GM18505 (cell line): Measurements from ENCODE around the gene CTIF.
A peak's percentile ranks its signal among the peaks of the same experiment; 100 is the strongest.

Source experiments
- ATAC-seq: cut with Tn5 transposase; IDR thresholded peaks from one replicate; pipeline ENCODE4 v1.9.1; 2021; ENCODE audit not compliant: unreplicated experiment
- POLR2A ChIP-seq: IDR thresholded peaks from 4 replicates; pipeline ENCODE4 v1.6.1; 2011; ENCODE audit warnings: borderline replicate concordance; ENCODE audit not compliant: insufficient read depth, insufficient read length; ENCODE audit errors: extremely low read depth

The CTIF gene

DNA sequence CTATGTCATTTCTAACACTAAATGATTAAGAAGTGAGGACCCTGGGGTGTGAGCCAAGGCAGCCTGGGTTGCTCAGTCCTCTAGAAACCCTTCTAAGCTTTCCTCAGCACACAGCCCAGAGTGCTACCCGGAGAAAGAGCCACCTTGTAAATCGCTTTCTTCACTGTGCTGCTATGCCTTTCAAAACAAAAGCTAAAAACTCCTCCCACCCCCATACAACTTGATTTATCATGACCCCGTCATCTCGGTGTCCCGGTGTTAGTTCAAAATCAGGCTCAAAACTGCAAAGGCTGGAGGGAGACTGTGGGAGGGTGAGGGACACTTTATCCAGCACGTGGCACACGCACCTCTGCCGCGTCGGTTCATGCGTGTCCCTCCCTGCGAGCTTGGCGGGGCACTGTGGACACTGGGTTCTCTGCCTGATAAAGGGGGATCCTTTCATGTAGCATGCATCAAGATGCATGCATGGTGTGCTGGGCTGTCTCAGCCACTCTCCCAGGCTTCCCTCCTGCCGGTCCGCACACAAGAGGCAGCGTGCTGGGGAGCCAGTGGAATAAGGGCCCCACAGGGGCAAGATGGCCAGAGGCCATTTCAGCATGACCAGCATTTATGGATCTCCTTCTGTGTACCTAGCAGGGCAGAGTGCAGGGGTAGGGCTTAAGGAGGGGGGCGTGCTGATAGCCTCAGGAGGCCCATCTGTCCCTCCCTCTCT is 241.5 kb downstream of the CTIF start:
- TF ChIP-seq POLR2A = no peak
- ATAC-seq = no peak

DNA sequence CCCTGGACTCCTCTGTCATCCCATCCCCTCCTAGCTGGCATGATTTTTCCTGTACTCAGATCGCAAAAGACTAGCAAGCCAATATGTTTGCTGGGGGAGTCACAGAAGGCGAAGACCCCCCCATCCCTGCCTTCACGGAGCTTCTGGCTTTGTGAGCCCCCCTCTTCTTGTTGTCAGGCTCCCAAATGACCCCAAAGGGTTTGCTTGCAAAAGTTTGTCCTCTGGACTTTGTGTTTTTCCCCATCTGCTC is 242.0 kb downstream of the CTIF start:
- TF ChIP-seq POLR2A = no peak
- no peak for ATAC-seq

GRCh38 chr18:48781163-48781987 is 242.5 kb downstream of the CTIF start:
- ATAC-seq = no peak
- no peak for TF ChIP-seq POLR2A

- no peak for TF ChIP-seq POLR2A
- no peak for ATAC-seq
These were observed 243.1 kb downstream of the CTIF start for GRCh38 chr18:48781988-48782363.

GRCh38 chr18:48782381-48782861 is 243.6 kb downstream of the CTIF start:
- ATAC-seq = no peak
- TF ChIP-seq POLR2A = no peak

GRCh38 chr18:48783616-48784520 is 245.0 kb downstream of the CTIF start:
- no peak for ATAC-seq
- no peak for TF ChIP-seq POLR2A

GRCh38 chr18:48784656-48785055 is 245.8 kb downstream of the CTIF start:
- peak; percentile 24 for ATAC-seq
- TF ChIP-seq POLR2A = no peak

DNA sequence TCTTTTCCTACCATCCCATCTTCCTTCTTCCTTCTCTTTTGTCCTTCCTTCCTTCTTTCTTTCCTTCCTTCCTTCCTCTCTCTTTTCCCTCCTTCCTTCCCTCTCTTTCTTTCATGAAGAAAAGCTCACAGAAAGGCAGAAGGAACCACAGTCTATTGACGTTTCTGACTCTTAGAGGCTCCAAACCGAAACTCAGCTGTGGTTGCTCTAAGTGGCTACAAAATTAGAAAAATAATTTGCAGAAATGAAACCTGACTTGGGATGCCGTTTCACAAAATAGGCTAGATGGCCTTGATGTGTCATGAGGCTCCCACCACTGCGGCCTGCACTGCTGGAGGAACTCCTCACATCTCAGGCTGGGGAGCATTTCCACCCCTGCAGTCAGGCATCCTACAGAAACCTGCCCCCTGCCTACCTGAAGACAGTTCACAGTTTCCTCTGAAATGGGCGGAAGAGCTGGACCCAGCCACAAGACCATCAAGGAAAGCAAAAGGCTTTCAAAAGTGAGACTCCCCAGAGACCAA is 246.3 kb downstream of the CTIF start:
- peak; percentile 71 for ATAC-seq
- TF ChIP-seq POLR2A = no peak

DNA sequence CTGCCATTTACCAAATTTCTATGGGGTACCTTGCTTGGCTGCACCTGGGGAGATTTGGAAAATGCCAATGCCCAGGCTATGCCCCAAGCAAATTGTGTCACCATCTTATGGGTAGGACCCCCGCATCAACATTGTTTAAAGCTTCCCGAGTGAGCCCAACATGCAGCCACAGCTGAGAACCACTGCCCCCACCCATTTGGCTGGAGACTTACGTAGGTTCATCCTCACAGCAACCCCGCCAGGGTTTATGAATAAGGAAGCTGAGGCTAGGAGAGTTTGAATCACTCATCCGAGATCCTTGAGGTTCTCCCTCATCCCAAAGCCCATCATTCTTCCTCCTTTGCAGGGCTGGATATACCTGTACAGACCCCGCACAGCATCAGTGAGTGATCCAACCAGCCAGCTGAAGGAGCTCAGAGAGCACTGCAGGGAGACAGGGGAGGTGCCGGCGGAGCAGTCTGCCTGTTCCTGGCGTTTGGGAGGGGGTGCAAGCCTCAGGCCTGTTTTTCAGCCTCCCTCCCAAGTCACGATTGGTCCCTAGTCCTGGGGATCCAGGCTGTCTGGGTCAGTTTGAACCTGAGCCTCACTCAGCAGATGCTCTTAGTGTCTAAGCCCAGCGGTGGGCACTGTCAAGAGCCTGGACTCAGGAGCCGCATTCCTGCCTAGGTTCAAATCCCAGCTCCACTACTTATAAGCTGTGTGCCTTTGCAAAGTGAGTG is 247.1 kb downstream of the CTIF start:
- no peak for ATAC-seq

DNA sequence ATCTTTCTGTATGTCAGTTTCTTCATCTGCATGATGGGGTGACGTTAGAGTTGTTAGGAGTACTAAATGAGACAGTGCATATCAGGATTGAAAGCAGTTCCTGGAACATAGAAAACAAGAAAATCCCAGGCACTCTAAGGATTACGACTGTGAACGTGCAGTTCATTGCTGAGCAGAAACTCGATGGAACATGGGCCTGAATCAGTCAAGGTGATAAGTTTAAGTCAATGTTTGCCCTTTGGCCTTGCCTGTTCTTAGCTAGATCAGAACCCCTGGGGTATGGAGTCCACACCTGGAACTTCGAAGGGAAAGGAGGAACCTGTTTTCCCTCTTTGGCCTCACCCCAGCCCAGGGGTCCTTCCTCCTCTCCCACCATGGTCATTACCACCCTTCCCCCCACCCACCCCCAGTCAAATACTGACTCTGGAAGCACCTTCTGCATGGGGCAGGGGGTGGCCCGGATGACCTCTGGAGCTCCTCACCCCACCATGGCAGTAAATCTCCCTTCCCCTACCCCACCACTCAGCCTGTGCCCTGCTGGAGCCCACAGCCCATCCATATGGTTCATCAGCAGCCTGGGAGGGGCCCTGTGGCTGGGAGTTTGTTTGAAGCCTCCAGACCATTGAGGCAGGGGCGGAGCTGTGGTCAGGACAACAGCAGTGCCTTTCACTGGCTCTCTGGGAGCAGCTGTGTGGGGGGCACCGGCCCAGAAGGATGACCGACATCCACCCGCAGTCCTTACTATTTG is 247.8 kb downstream of the CTIF start:
- ATAC-seq = no peak
- TF ChIP-seq POLR2A = no peak

More for the DNA sequence above, 247.1 kb downstream of the CTIF start:
- no peak for TF ChIP-seq POLR2A

DNA sequence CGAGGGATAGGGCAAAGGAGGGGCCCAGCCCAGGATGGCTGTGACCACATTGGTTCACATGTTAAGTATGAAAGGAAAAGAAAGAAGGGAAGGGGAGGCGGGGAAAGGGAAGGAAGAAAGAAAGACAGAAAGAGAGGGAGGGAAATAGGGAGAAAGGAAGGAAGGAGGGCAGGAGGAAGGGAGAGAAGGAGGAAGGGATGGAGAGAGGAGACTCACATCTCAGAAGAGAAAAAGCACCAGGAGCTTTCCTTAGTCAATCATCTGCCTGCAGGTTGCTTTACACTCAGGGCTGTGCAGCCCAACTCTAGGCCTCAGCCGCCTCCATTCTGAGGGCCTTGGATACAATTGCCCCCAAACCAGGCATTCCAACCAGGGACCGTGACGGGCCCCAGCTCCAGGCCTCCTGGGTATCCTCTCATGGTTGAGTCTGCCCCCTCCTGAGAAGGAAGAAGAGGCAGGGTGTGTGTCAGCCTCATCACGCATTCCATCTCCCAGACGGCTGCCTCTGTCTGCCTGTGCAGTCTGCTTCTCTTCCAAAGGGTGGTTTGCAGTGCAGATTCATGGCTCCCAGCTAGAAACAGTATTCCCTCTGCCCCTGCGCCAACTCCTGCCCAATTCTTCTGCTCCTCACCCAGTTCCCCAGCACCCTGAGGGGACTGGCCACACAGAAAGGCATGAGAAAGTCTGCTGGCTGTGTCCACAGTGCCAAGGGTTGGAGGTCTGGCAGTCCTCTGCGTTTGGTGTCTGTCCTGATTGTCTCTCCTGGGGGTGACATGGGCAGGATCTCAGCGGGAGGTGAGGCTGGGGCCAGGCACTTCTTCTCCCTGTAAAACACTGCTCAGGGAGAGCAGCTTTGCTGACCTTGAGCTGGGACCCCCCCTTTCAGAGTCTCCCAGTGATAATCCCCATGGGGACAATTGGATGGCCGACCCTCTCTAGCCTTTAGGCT is 248.6 kb downstream of the CTIF start:
- no peak for ATAC-seq
- no peak for TF ChIP-seq POLR2A

- ATAC-seq = no peak
- TF ChIP-seq POLR2A = no peak
These were observed 249.5 kb downstream of the CTIF start for GRCh38 chr18:48788373-48788772.
